GM21576 (cell line): ENCODE data around the gene COL5A2.

Experiments used
- ATAC-seq: cut with Tn5 transposase; IDR thresholded peaks from one replicate; pipeline ENCODE4 v1.9.1; 2021; ENCODE audit warnings: mild to moderate bottlenecking, moderate library complexity; ENCODE audit not compliant: unreplicated experiment

Gene COL5A2

GRCh38 chr2:189150033-189150432 is 29.5 kb downstream of the COL5A2 start:
- ATAC-seq: no peak

GRCh38 chr2:189147989-189148388 is 31.6 kb downstream of the COL5A2 start:
- no peak for ATAC-seq

GRCh38 chr2:189147361-189147760 is 32.2 kb downstream of the COL5A2 start:
- ATAC-seq: no peak

GRCh38 chr2:189146553-189146952 is 33.0 kb downstream of the COL5A2 start:
- no peak for ATAC-seq

GRCh38 chr2:189144700-189145211 is 34.8 kb downstream of the COL5A2 start:
- no peak for ATAC-seq

- no peak for ATAC-seq
Observed at GRCh38 chr2:189143925-189144324, 35.6 kb downstream of the COL5A2 start.

- peak; percentile 97 for ATAC-seq
Observed at GRCh38 chr2:189142893-189143759, 36.4 kb downstream of the COL5A2 start.

- ATAC-seq: no peak
Observed at GRCh38 chr2:189138800-189139199, 40.8 kb downstream of the COL5A2 start.

- ATAC-seq: no peak
Observed at GRCh38 chr2:189137519-189137918, 42.0 kb downstream of the COL5A2 start.

GRCh38 chr2:189134485-189134884 is 45.1 kb downstream of the COL5A2 start:
- no peak for ATAC-seq

GRCh38 chr2:189131991-189132390 is 47.6 kb downstream of the COL5A2 start:
- no peak for ATAC-seq

GRCh38 chr2:189129971-189130370 is 49.6 kb downstream of the COL5A2 start:
- ATAC-seq: no peak

- no peak for ATAC-seq
Observed at GRCh38 chr2:189128970-189129369, 50.6 kb downstream of the COL5A2 start.

GRCh38 chr2:189127756-189128155 is 51.8 kb downstream of the COL5A2 start:
- no peak for ATAC-seq

GRCh38 chr2:189125195-189125594 is 54.4 kb downstream of the COL5A2 start:
- no peak for ATAC-seq

GRCh38 chr2:189124175-189124574 is 55.4 kb downstream of the COL5A2 start:
- ATAC-seq: no peak

- no peak for ATAC-seq
Observed at GRCh38 chr2:189118386-189118785, 61.2 kb downstream of the COL5A2 start.

- no peak for ATAC-seq
Observed at GRCh38 chr2:189116979-189117378, 62.6 kb downstream of the COL5A2 start.

GRCh38 chr2:189116087-189116486 is 63.5 kb downstream of the COL5A2 start:
- ATAC-seq: no peak

GRCh38 chr2:189115126-189115525 is 64.4 kb downstream of the COL5A2 start:
- no peak for ATAC-seq

GRCh38 chr2:189113963-189114362 is 65.6 kb downstream of the COL5A2 start:
- no peak for ATAC-seq

GRCh38 chr2:189111063-189111715 is 68.4 kb downstream of the COL5A2 start:
- ATAC-seq: no peak
